ENCODE results near the gene NUCKS1.

NUCKS1 gene

DNA sequence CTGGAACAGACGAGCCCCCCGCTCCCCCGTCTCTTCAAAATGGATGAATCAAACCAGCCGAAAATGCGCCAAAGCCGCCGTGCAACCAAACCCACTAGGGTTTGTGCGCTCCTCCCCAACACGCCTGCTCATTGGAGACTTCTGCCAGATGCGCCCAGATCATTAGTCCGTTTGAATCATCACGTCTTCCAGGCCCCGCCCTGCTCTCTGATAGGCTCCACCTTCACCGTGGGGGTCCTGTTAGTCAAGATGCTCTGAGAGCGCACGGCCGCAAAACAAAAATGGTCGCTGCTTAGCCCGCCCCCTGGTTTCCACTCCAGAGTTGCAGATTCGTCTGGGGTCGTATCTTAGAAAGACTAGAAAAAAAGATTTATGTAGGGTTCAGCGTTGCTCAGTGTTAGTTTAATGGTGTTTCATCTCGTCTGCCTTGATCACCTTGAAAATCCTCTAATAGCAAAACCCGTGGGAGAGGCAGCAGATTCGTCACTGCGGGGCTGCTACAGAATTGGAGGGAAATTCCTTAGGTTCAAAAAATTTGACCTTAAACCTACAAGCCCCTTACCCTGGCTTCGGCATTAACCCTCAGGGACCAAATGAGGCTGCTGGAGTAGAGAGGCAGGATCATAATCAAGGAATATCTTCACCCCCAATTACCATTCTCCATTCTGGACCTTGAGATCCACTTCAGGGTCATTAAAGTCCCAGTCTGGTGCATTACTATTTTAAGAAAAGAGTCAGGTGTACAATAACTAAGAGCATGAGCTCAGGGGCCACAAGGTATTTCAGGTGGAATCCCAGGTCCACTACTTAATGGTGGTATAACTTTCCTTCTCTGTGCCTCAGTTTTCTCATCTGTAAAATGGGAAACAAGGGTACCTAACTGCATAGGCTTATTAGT lies at the start of gene NUCKS1:
Gene NUCKS1, minus strand, starts transcription at position 45 of the 898 bp plus-strand sequence. CDS start 209 bp downstream, outside the sequence.
- Mint-ChIP-seq H3K36me3 (ENCODE audit: low read depth) (peaks cover 37% of the 10 kb centered on the region), H3K4me3 (peak within 1 kb of the TSS; percentile 97), H3K27me3 (no peaks in the 10 kb centered on the region), H3K4me1 (ENCODE audit: low read depth) (peaks cover 51% of the 10 kb centered on the region), H3K27ac (peak within 1 kb of the TSS; percentile 99), H3K9me3 (no peaks in the 10 kb centered on the region)

GRCh38 chr1:205798577-205798976 lies 48.6 kb upstream of the NUCKS1 start:
- H3K27me3 Mint-ChIP-seq: no peaks in the 10 kb centered on the region
- peaks cover 34% of the 10 kb centered on the region for H3K36me3 Mint-ChIP-seq (ENCODE audit: low read depth)
- no peak overlapping the region for H3K4me3 Mint-ChIP-seq
- H3K4me1 Mint-ChIP-seq (ENCODE audit: low read depth): peaks cover 9% of the 10 kb centered on the region
- no peaks in the 10 kb centered on the region for H3K9me3 Mint-ChIP-seq
- no peak overlapping the region for H3K27ac Mint-ChIP-seq

- no peaks in the 10 kb centered on the region for H3K27me3 Mint-ChIP-seq
- peaks cover 43% of the 10 kb centered on the region for H3K36me3 Mint-ChIP-seq (ENCODE audit: low read depth)
- no peak overlapping the region for H3K27ac Mint-ChIP-seq
- peaks cover 8% of the 10 kb centered on the region for H3K4me1 Mint-ChIP-seq (ENCODE audit: low read depth)
- H3K9me3 Mint-ChIP-seq: no peaks in the 10 kb centered on the region
- no peak overlapping the region for H3K4me3 Mint-ChIP-seq
Observed at GRCh38 chr1:205797168-205797567, 47.2 kb upstream of the NUCKS1 start.

DNA sequence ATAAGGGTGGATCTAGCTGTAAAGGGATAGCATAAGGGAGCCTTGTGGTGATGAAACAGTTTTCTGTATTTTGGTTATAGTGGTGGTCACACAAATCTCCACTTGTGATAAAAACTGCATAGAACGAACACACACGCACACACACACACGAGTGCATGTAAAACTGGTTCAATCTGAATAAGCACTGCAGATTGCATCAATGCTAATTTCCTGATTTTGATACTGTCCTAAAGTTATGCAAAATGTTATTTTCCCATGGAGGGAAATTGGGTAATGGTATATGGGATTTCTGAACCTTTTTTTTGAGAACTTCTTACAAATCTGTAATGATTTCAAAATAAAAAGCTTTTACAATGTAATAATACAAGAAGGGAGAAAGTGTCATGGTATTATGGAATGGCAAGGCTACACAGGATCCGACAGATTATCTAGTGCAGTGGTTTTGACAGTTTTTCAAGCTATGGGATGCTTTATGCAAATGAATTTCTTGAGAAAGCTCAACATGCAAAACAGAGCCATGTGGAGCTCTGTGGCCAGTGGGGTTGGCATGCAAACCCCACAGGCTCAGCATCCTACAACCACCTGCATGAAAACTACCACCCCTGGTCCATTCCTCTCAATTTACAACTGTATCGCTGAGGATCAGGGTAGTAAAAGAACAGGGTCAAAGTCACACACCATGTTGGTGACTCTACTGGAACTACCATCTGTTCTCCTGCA lies 44.2 kb upstream of the NUCKS1 start:
- H3K27ac Mint-ChIP-seq: no peak overlapping the region
- no peak overlapping the region for H3K4me3 Mint-ChIP-seq
- no peaks in the 10 kb centered on the region for H3K4me1 Mint-ChIP-seq (ENCODE audit: low read depth)
- no peaks in the 10 kb centered on the region for H3K27me3 Mint-ChIP-seq
- peaks cover 55% of the 10 kb centered on the region for H3K36me3 Mint-ChIP-seq (ENCODE audit: low read depth)
- H3K9me3 Mint-ChIP-seq: no peaks in the 10 kb centered on the region

DNA sequence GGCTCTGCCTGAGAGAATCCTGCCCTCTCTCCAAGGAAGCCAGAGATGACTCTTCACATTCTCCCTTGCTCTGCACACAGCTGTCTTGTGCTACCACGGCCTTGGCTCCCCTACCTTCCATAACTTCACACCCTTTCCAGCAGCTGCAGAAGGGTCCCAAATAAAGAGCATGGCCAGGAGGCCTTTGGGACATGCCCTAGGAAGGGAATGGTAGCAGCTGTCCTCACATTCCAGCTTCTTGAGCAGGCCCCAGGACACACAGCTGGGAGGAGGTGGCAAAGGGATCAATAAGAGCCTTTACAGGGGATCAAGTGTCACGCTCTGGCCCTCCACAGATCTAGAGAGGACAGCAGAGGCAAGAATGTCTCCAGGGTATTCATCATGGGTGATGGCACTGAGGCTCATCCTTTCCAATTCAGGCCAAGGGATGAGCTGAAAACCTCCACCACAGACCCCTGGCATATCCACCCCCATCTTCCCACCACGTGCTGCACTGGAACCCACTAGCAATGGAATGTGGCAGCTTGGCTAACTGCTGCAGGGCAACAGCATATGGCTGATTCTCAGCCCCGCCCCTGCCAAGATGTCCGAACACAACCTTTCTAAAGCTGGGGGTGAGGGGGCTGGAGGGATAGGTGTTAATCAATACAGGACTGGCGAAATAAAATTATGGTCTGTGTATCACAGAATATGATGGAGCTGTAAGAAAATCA lies 43.1 kb upstream of the NUCKS1 start:
- Mint-ChIP-seq H3K27me3 (no peaks in the 10 kb centered on the region), H3K27ac (no peak overlapping the region), H3K4me3 (no peak overlapping the region), H3K36me3 (ENCODE audit: low read depth) (peaks cover 52% of the 10 kb centered on the region), H3K4me1 (ENCODE audit: low read depth) (no peaks in the 10 kb centered on the region), H3K9me3 (no peaks in the 10 kb centered on the region)

DNA sequence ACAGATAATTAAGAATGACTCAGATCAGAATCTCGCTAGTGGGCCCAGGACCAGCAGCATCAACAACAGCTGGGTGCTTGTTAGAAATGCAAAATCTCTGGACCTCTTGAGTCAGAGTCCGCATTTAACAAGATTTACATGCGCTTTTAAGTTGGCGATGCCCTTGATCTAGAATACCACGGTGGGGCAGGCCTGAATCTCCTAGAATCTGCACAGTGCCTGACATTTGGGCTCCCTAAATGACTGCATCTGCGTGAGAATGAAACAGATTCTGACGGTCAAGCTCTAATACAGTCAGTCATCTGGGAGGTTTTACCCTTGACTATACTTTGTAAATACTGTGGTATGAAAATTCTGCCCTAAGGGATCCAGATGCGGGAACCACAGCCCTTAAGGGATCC lies 42.5 kb upstream of the NUCKS1 start:
- Mint-ChIP-seq H3K36me3 (ENCODE audit: low read depth) (peaks cover 48% of the 10 kb centered on the region), H3K27me3 (no peaks in the 10 kb centered on the region), H3K27ac (no peak overlapping the region), H3K4me1 (ENCODE audit: low read depth) (no peaks in the 10 kb centered on the region), H3K4me3 (no peak overlapping the region), H3K9me3 (no peaks in the 10 kb centered on the region)

DNA sequence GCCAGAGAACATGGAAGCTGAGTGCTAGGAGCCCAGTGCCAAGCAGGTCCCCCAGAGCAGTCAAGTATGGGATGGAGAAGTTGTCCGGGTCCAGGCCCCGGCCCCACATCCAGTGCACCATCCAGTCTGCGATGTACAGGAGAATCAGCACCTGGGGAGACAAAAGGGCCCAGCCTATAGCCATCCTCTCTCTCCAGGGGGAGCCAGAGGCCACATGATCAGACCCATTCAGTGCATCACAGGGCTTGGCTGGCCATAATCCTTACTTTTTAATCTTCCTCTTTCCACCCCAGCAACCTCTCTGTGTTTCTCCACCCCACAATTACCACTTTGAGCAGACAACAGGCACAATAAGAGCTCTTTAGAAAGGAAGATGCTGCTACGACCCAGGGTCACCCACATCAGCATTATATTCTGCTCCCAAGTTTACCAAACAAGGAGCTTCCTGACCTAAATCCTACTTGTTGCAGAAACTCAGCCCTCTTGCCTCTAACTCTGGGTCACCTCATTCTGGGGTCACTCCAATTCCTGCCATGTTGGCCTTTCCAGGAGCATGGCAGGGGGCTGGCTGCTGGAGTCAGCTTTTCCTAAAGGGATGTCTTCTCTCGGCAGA lies 41.7 kb upstream of the NUCKS1 start:
- Mint-ChIP-seq H3K27ac (no peak overlapping the region), H3K4me3 (no peak overlapping the region), H3K36me3 (ENCODE audit: low read depth) (peaks cover 40% of the 10 kb centered on the region), H3K4me1 (ENCODE audit: low read depth) (no peaks in the 10 kb centered on the region), H3K27me3 (no peaks in the 10 kb centered on the region), H3K9me3 (no peaks in the 10 kb centered on the region)

GRCh38 chr1:205787287-205787916 lies 37.4 kb upstream of the NUCKS1 start:
- Mint-ChIP-seq H3K9me3 (no peaks in the 10 kb centered on the region), H3K4me3 (no peak overlapping the region), H3K36me3 (ENCODE audit: low read depth) (peaks cover 21% of the 10 kb centered on the region), H3K4me1 (ENCODE audit: low read depth) (peaks cover 8% of the 10 kb centered on the region), H3K27me3 (no peaks in the 10 kb centered on the region), H3K27ac (no peak overlapping the region)

- Mint-ChIP-seq H3K4me1 (ENCODE audit: low read depth) (peaks cover 8% of the 10 kb centered on the region), H3K4me3 (no peak overlapping the region), H3K36me3 (ENCODE audit: low read depth) (peaks cover 13% of the 10 kb centered on the region), H3K9me3 (no peaks in the 10 kb centered on the region), H3K27ac (no peak overlapping the region), H3K27me3 (no peaks in the 10 kb centered on the region)
Observed at GRCh38 chr1:205786601-205787000, 36.6 kb upstream of the NUCKS1 start.

DNA sequence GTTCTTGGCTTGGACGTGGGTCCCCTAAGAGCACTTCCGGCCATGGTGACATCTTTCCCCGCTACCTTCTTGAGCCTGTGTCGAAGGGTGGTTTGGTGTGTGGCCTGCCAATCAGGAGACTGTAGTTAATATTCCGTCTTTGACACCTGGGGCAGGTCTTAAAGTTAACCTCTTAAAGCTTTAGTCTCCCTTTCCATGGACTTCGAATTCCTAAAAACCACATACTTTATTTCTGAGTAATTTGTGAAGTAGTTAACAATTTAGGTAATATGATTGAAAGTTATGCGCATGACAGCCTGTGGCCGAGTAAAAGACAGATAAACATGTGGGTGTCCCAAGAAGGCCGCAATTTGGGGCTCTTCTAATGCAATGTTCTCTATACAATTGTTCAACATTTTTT lies 35.5 kb upstream of the NUCKS1 start:
- Mint-ChIP-seq H3K9me3 (no peaks in the 10 kb centered on the region), H3K4me1 (ENCODE audit: low read depth) (peaks cover 8% of the 10 kb centered on the region), H3K27me3 (no peaks in the 10 kb centered on the region), H3K4me3 (no peak overlapping the region), H3K36me3 (ENCODE audit: low read depth) (peaks cover 3% of the 10 kb centered on the region), H3K27ac (no peak overlapping the region)

- H3K4me1 Mint-ChIP-seq (ENCODE audit: low read depth): peaks cover 8% of the 10 kb centered on the region
- no peaks in the 10 kb centered on the region for H3K9me3 Mint-ChIP-seq
- no peak overlapping the region for H3K27ac Mint-ChIP-seq
- no peaks in the 10 kb centered on the region for H3K36me3 Mint-ChIP-seq (ENCODE audit: low read depth)
- no peak overlapping the region for H3K4me3 Mint-ChIP-seq
- no peaks in the 10 kb centered on the region for H3K27me3 Mint-ChIP-seq
Observed at GRCh38 chr1:205783904-205784303, 33.9 kb upstream of the NUCKS1 start.

- no peaks in the 10 kb centered on the region for H3K27me3 Mint-ChIP-seq
- no peaks in the 10 kb centered on the region for H3K9me3 Mint-ChIP-seq
- no peak overlapping the region for H3K4me3 Mint-ChIP-seq
- H3K27ac Mint-ChIP-seq: no peak overlapping the region
- H3K36me3 Mint-ChIP-seq (ENCODE audit: low read depth): no peaks in the 10 kb centered on the region
- H3K4me1 Mint-ChIP-seq (ENCODE audit: low read depth): peaks cover 8% of the 10 kb centered on the region
Observed at GRCh38 chr1:205783433-205783795, 33.4 kb upstream of the NUCKS1 start.

DNA sequence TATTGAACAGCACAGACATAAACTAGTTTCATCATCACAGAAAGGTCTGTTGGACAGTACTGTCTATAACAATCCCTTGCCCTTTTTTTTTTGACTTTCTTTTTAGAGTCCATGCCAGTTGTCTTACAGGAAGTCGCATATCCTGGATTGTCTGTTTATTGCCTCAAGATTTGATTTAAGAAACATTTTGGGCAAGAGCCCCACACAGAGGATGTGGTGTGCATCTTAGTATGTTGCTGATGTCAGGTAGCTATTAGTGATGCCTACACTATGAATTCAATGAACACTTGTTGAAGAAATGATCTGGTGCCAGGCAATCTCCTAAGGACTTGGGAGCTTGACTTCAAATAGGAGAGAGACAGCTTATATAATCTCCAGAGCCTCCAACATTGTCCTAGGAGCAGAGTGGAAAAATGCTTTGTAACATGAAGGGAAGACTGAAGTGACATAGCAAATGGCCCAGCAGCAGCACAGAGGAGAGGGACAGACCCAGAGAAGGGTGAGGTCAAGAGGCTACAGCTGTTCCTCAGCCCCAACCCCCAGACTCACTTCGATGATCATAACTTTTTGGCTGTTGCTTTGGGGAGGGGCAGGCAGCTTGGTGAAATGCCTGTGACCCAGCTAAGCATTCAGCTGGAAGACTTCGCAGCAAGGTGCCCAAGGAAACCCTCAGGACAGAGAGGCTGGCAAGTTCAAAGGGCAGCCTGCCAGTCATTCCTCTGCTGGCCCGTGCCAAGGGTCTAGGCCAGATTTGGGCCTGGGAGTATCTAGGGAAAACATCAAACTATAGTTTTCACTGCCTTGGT lies 32.8 kb upstream of the NUCKS1 start:
- no peaks in the 10 kb centered on the region for H3K27me3 Mint-ChIP-seq
- H3K4me1 Mint-ChIP-seq (ENCODE audit: low read depth): peaks cover 8% of the 10 kb centered on the region
- no peaks in the 10 kb centered on the region for H3K36me3 Mint-ChIP-seq (ENCODE audit: low read depth)
- H3K9me3 Mint-ChIP-seq: no peaks in the 10 kb centered on the region
- no peak overlapping the region for H3K4me3 Mint-ChIP-seq
- no peak overlapping the region for H3K27ac Mint-ChIP-seq

- Mint-ChIP-seq H3K27ac (peak overlapping the region; percentile 45), H3K4me1 (ENCODE audit: low read depth) (peaks cover 21% of the 10 kb centered on the region)
Observed at GRCh38 chr1:205780335-205780734, 30.4 kb upstream of the NUCKS1 start.

More at GRCh38 chr1:205780335-205780734, 30.4 kb upstream of the NUCKS1 start:
- Mint-ChIP-seq H3K27me3 (no peaks in the 10 kb centered on the region), H3K4me3 (no peak overlapping the region), H3K36me3 (ENCODE audit: low read depth) (no peaks in the 10 kb centered on the region), H3K9me3 (no peaks in the 10 kb centered on the region)

Data from stimulated activated naive CD8-positive, alpha-beta T cell treated with anti-CD3 and anti-CD28 coated beads, Interleukin-15, Interleukin-2, amounts not matched to agents 100 ng/mL and 50 ng/mL, for 24 hours (primary cell).